Cardiac fibroblast (primary cell): Measurements from ENCODE around the gene PDIA4.
"Not testable (repeated sequence)": the region's sequence is repeated elsewhere in the genome, so short reads cannot be mapped to it uniquely, and the experiment has no call there.

Experiments
- DNase-seq, 2 donors: peaks; one replicate each; pipeline versions ENCODE4 v3.0.0 to v3.0.0-alpha.2; 2010; ENCODE audit warnings: low read depth in 2 of 2
- H3K4me3 ChIP-seq, 2 donors: replicated peaks in 1 of 2; 1 replicate in 1 of 2; 2 replicates in 1 of 2; pipeline ENCODE4 v1.5.1; 2011; ENCODE audit warnings: low read depth in 2 of 2, low read length in 2 of 2, mild to moderate bottlenecking in 2 of 2, moderate library complexity in 1 of 2
- TF ChIP-seq, protein P1 (sequence below): IDR thresholded peaks from one replicate; pipeline ENCODE4 v1.5.1; 2011; ENCODE audit warnings: low read depth, mild to moderate bottlenecking, low read length, inconsistent platforms

PDIA4 gene

DNA sequence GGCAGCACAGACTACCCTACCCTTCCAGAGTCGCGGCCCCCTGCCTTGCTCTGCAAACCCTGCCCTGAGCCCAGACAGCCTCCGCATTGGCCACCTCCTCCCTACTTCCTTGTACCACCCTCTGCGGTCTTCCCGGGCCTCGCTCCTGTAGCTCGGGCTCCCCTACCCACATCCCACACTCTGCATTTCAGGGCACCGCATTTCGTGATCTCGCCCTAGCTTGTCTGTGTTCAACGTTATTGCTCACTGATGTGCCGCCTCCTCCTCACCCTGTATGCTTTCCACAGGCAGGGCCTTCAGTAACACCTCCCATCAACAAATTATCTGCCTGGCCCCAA, 6.6 kb downstream of the PDIA4 start:
- DNase-seq = no peak
- H3K4me3 ChIP-seq = no peak overlapping the region
- TF ChIP-seq, protein P1, sequence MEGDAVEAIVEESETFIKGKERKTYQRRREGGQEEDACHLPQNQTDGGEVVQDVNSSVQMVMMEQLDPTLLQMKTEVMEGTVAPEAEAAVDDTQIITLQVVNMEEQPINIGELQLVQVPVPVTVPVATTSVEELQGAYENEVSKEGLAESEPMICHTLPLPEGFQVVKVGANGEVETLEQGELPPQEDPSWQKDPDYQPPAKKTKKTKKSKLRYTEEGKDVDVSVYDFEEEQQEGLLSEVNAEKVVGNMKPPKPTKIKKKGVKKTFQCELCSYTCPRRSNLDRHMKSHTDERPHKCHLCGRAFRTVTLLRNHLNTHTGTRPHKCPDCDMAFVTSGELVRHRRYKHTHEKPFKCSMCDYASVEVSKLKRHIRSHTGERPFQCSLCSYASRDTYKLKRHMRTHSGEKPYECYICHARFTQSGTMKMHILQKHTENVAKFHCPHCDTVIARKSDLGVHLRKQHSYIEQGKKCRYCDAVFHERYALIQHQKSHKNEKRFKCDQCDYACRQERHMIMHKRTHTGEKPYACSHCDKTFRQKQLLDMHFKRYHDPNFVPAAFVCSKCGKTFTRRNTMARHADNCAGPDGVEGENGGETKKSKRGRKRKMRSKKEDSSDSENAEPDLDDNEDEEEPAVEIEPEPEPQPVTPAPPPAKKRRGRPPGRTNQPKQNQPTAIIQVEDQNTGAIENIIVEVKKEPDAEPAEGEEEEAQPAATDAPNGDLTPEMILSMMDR = no peak

DNA sequence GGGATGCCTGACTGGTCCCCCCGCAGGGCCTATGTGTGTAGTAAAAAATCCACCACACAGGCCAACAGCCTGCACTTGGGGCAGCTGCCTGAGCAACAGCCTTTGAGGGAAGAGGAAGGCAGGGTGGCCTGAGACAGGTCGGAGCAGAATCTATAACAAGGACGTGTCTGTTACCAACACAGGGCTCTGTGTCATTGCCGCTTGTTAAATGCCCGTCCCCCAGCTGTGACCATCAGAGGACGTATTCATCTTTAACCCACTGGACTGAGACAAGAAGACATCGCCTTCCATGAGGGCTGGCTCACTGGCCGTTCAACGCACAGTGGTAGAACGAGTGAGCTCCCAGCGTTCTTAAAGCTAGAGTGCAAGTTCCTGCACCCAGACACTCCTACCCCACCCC, 7.8 kb downstream of the PDIA4 start:
- H3K4me3 ChIP-seq = no peak overlapping the region
- TF ChIP-seq, protein P1 = no peak
- DNase-seq = no peak

DNA sequence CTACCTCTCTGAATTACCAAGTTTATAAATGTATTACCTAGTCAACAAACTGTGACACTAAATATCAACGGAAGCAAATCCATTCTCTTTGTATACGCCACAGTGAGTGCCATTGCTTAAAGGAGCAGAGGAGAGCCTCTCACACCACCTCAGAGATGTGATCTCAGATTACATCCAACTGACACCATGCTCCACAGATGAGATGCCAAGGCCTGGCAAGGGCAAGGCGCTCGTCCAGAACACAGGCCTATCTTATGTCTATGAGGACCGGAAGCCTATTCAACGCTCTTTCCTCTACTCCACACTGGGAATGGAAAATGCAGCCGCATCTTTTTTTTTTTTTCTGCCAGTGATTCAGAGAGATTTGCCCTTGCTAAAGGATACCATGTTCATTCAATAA, 11.4 kb downstream of the PDIA4 start:
- DNase-seq = no peak
- no peak overlapping the region for H3K4me3 ChIP-seq
- TF ChIP-seq, protein P1 = no peak

DNA sequence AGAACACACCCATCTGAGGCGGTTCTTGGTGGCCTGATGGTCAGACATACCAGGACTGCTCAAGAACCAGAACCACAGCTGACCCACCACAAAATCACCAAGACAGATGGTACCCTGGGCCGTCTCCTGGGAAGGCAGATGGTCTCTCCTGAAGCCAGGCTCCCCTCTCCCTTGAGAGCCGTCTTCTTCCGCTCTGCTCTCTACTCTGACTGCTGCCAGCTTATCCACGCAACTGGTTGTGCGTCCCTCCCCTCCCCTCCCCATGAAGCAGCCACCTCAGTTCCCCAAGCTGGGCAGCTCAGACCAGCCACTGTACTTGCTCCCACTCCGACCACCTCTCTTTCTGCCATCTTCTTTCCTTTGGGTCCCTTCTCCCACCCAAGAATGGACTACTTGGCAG, 14.0 kb downstream of the PDIA4 start:
- TF ChIP-seq, protein P1 = no peak
- DNase-seq = no peak
- H3K4me3 ChIP-seq = no peak overlapping the region

DNA sequence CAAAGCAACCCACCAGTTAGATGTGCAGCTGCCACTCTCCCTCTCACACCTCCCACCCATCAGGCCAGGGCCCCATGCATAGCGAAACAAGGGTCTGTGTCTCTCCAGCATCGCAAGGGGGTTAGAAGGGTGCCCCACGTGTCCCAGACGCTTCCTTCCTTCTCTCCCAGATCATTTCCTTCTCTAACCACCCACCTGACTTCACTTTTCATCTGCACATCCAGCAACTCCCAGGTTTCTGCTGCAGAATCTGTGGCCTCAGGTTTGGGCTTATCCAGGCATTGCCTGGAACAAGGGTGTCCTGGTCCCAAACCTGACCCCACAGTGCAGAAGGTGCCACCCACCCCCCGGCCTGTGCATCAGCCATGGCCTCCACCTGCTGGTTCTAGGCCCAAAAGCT, 14.4 kb downstream of the PDIA4 start:
- H3K4me3 ChIP-seq = no peak overlapping the region
- TF ChIP-seq, protein P1 = no peak
- DNase-seq = no peak

DNA sequence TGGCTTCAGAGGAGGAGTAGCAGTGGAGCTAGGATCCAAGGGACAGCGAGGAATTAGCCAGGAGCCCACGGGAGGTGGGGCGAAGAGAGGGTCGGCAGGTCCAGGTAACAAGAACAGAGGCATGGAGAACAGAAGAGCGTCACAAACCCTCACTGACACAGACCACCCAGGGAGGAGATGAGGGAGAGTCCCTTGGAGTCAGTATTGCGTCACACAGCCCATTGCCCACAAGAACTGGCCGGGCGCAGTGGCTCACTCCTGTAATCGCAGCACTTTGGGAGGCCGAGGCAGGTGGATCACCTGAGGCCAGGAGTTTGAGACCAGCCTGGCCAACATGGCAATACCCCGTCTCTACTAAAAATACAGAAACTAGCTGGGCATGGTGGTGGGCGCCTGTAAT, 15.6 kb downstream of the PDIA4 start:
- not testable (repeated sequence) for H3K4me3 ChIP-seq, DNase-seq

DNA sequence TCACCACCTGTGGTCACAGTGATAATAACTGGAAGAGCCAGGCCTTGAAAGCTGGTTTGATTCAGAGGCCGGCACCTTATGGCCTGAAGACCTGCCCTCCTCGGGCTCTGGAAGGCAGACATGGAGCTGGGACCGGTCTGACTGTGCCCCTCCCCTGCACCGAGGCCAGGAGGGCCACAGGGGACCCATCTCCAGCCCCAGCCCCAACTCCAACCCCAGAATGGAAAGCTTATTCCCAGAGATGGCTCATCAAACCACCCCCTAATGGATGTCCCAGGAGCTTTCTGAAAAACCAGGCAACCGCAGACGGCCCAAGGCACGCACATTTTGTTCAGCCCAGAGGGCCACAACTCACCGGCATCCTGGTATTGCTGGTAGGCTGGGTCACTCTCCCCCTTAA, 16.8 kb downstream of the PDIA4 start:
- H3K4me3 ChIP-seq = no peak overlapping the region
- TF ChIP-seq, protein P1 = no peak
- no peak for DNase-seq

DNA sequence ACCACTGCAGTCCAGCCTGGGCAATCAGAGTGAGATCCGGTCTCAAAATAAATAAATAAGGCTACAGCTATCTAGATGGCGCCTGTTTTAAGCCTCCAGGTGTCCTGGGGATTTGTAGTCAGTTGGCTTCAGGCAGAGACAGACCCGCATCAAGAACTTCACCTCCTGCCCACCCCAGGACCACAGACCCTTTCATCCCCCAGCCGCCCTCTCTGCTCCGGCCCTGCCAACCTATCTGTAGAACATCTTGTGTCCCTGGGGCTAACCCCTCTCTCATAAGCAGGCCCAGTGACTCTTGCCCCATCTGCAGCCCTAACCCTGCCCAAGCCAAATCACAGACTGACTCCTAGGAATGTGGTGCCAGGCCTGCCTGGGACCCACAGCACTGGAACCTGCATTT, 17.9 kb downstream of the PDIA4 start:
- no peak for DNase-seq
- TF ChIP-seq, protein P1 = no peak
- H3K4me3 ChIP-seq = no peak overlapping the region
